Astrocyte of the spinal cord (primary cell): ENCODE results near the gene C16orf95.
A peak's percentile ranks its signal among the peaks of the same experiment; 100 is the strongest.

Source experiments
- DNase-seq: peaks from one replicate; pipeline ENCODE4 v3.0.0; 2011; ENCODE audit warnings: low read depth, low spot score
- H3K4me3 ChIP-seq: 2 replicates; pipeline ENCODE4 v1.5.1; 2011; ENCODE audit warnings: low read depth, mild to moderate bottlenecking, low read length, moderate library complexity
- in situ Hi-C: cut with HindIII; loops from 2 replicates; pipeline ENCODE4 v1.10.0; 2017; ENCODE audit warnings: low sequenced_read_pairs
- TF ChIP-seq, protein P1 (sequence below): IDR thresholded peaks from 2 replicates; pipeline ENCODE4 v1.5.1; 2012; ENCODE audit warnings: low read depth, mild to moderate bottlenecking, low read length, inconsistent platforms

The C16orf95 gene

DNA sequence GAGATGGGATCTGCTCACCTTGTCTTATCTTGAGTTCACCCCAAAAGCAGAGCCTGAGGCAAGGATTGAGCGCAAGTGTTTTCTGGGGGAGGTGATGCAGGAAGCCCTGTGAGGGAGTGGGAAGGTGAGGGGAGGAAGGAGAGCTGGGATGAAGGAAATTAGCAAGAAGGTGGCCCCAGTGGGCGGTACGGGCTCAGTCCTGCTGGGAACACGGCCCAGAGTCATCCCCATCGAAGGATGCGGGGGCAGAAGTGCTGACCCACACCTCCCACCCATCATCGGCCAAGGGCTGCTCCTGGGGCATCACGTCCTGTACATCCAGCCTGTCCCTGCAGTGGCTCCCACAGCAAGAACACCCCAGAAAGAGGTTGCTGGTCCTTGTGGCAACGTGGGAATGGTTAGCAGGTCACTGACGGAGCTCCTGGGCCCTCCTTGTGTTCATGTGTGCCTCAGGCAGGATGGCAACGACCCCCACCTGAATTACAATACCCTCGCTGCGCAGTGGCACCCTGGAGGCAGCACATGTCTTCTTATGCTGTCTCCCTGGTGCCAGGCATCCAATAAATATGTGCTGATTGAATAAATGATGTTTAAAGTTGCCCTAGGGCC is 18.2 kb downstream of the C16orf95 start:
- no peak for DNase-seq
- in situ Hi-C loops, result no loop called here
- H3K4me3 ChIP-seq, result no peak overlapping the region
- TF ChIP-seq, protein P1, sequence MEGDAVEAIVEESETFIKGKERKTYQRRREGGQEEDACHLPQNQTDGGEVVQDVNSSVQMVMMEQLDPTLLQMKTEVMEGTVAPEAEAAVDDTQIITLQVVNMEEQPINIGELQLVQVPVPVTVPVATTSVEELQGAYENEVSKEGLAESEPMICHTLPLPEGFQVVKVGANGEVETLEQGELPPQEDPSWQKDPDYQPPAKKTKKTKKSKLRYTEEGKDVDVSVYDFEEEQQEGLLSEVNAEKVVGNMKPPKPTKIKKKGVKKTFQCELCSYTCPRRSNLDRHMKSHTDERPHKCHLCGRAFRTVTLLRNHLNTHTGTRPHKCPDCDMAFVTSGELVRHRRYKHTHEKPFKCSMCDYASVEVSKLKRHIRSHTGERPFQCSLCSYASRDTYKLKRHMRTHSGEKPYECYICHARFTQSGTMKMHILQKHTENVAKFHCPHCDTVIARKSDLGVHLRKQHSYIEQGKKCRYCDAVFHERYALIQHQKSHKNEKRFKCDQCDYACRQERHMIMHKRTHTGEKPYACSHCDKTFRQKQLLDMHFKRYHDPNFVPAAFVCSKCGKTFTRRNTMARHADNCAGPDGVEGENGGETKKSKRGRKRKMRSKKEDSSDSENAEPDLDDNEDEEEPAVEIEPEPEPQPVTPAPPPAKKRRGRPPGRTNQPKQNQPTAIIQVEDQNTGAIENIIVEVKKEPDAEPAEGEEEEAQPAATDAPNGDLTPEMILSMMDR, result no peak

DNA sequence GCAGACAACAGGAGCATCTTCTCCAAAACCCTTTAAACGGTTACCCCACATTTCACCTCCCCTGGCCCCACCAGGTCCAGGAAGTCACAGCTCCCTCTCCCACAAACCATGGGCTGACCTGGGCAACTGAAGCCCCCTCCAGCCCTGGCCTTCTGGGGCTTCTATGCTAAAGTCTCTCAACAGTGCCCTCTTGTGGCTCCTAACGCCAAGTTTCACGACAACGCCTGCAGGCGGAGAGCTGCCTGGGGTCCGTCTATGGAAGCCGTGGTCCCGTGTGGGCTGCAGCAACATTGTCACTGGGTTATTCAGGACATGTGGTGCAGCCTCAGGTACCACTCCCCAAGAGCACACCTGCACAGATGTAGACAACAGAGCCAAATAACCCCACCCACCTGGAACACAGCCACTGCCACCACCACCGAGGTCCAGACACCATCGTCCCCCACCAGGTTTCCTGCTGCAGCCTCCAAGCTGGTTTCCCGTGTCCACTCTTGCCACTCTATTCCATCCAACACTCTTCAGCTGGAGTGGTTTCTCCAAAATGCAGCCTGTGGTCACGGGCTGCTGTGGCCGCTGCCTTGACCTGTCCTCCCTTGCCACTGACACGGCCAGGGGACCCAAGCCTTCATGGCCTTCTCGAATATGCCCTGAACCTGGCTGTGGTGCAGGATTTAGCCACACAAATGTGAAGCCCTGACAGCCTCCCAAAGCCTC is 19.1 kb downstream of the C16orf95 start:
- in situ Hi-C loops, result no loop called here
- H3K4me3 ChIP-seq, result no peak overlapping the region
- TF ChIP-seq, protein P1, result peak; percentile 79
- DNase-seq, result peak; percentile 16

DNA sequence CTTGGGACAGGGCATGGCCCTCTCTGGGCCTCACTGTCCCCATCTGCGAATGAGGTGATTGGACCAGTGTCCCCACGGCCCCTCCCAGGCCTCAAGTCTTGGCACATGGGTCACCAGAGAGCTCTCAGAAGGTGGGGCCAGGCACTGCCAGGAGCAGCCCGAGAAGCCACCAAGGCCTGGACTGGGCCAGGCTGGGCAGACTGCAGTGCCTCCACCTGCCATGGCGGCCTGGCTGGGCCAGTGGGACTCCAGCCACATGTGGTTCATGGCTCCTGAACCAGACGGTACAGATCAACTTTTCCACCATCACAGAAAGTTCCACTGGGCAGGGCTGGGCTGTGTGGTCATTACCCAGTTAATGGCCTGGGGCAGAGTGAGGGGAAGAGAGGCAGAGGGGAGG is 19.8 kb downstream of the C16orf95 start:
- in situ Hi-C loops, result no loop called here
- TF ChIP-seq, protein P1, result no peak

DNA sequence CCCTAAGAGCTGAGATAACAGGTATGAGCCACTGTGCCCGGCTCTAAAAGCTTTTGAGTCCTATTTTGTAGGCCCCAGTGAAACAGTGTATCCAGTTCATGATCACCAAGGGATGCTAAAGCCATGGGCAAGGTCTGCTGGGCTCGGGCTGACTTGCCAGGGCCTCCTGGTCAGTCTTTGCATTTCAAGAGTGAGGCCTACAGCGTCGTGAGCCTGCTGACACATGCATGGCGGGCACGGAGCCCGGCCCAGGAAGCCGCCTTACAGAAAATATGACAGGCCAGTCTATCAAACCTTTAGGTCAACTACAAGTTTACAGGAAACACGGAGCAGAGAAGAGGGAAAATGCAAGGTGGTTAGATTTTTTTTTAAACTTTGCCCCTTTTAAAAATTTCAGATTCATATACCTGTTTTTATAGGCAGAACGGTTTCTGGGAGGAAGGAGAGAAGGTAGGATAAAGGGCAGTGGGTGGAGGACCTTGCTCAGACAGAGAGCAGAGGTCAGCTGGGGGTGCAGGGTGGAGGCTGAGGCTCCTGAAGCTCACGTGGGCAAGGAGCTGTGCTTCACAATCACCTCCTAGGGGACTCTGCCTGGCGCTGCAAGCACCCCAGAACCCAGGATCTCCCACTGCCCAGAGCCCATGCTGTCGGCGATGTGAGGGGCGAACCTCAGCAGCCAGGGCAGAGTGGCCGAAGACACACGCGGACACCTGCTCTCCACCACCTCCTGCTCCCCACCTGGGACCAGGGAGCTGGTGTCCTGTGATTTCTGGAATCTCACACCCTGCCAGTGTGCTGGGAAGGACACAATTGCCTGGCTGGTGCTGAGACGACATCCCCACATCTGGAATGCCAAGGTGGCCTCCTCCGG is 21.3 kb downstream of the C16orf95 start:
- TF ChIP-seq, protein P1, result no peak
- no peak overlapping the region for H3K4me3 ChIP-seq
- in situ Hi-C loops, result no loop called here
- no peak for DNase-seq

More for the DNA sequence above, 19.8 kb downstream of the C16orf95 start:
- no peak for DNase-seq
- no peak overlapping the region for H3K4me3 ChIP-seq

DNA sequence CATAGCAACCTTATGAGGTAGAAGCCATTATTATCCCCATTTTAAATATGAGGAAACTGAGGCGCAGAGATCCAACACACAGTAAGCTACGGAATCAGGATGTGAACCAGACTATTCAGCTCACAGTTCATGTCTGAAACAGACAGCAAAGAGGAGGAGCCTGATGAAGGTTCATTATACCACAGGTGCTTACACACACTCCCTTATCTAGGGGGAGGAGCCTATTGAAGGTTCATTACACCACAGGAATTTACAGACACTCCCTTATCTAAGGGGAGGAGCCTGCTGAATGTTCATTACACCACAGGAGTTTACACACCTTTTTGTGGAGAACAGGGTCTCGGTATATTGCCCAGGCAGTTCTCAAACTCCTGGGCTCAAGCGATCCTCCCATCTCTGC is 21.9 kb downstream of the C16orf95 start:
- DNase-seq, result no peak
- TF ChIP-seq, protein P1, result no peak
- in situ Hi-C loops, result no loop called here
- H3K4me3 ChIP-seq, result no peak overlapping the region

DNA sequence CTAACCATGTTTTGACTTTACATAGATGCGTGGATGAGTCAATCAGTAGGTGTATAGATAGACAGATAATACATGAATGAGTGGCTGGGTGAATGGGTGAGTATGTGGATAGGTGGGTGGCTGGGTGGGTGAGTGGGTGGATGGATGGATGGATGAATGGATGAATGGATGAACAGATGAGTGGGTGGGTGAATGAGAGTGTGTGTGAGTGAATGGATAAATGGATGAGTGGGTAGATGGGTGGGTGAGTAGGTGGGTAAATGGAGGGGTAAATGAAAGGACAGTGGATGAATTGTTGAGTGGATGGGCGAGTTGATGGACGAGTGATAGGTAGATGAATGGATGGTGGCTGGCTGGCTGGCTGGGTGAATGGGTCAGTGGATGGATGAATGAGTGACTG is 23.2 kb downstream of the C16orf95 start:
- TF ChIP-seq, protein P1, result no peak
- no peak for DNase-seq
- in situ Hi-C loops, result no loop called here
- no peak overlapping the region for H3K4me3 ChIP-seq
